HG02588 (cell line): Measurements from ENCODE around the gene CST9.

Experiments
- ATAC-seq: cut with Tn5 transposase; IDR thresholded peaks from one replicate; pipeline ENCODE4 v1.9.1; 2021; ENCODE audit warnings: mild to moderate bottlenecking, moderate library complexity; ENCODE audit not compliant: unreplicated experiment

CST9 gene, protein sequence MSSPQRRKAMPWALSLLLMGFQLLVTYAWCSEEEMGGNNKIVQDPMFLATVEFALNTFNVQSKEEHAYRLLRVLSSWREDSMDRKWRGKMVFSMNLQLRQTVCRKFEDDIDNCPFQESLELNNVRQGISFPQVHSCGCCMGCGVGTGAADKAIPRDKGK

GRCh38 chr20:23605867-23606651 lies at the start of gene CST9:
CST9 (minus strand) TSS chr20:23605917; CDS start chr20:23605864, 53 bp downstream.
- no peak for ATAC-seq

GRCh38 chr20:23654717-23655116 lies 49.0 kb upstream of the CST9 start:
- ATAC-seq = no peak

DNA sequence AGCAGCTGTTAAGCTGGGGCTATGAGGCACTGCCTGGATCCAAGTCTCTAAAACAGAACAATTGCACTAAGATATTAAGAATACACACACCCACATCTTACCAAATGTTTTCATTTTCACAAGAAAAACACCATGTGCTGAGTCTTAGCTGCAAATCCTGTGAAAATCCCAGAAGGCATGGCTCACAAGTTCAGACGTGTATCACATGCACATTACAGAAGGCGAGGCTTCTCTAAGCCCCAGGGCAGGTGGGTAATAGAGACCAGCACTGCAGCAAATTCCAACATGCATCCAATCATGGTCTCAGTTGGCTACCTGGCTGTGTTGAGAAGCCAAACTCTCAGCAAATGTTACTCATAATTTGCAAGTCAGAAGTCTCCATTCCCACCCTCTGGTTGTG lies 48.3 kb upstream of the CST9 start:
- no peak for ATAC-seq

GRCh38 chr20:23653400-23653938 lies 47.8 kb upstream of the CST9 start:
- no peak for ATAC-seq

DNA sequence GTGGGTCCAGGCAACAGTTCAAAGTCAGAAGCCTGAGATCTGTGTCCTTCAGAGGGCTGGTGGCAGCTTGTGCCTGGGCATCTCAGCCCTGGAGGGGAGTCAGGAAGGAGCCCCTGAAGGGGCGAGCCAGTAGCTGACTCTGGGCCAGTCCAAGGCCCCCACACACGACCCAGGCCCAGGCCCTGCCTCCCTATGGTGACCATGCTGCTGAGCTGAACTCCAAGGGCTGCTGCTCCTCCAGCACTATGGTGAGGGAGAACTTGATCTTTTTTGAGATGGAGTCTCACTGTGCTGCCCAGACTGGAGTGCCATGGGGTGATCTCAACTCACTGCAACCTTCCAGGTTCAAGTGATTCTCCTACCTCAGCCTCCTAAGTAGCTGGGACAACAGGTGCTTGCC lies 47.2 kb upstream of the CST9 start:
- no peak for ATAC-seq

GRCh38 chr20:23652371-23652770 lies 46.7 kb upstream of the CST9 start:
- ATAC-seq = no peak

- ATAC-seq = no peak
Measured at GRCh38 chr20:23651117-23651516, 45.4 kb upstream of the CST9 start.

DNA sequence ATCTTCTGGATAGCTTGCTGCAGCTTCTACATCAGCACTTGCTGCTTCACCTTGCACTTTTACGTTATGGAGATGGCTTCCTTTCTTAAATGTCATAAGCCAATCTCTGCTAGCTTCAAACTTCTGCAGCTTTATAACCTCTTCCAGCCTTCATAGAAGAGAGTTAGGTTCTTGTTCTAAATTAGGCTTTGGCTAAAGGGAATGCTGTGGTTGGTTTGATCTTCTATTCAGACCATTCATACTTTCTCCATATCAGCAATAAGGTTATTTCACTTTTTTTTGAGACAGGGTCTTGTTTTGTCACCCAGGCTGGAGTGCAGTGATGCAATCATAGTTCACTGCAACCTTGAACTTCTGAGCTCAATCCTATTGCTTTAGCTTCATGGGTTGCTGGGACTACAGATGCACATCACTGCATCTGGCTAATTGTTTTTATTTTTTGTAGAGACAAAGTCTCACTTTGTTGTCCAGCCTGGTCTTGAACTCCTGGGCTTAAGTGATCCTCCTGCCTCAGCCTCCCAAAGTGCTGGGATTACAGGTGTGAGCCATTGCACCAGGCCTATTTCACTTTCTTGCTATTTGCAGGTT lies 44.2 kb upstream of the CST9 start:
- ATAC-seq = no peak

GRCh38 chr20:23649242-23649641 lies 43.5 kb upstream of the CST9 start:
- ATAC-seq = no peak

DNA sequence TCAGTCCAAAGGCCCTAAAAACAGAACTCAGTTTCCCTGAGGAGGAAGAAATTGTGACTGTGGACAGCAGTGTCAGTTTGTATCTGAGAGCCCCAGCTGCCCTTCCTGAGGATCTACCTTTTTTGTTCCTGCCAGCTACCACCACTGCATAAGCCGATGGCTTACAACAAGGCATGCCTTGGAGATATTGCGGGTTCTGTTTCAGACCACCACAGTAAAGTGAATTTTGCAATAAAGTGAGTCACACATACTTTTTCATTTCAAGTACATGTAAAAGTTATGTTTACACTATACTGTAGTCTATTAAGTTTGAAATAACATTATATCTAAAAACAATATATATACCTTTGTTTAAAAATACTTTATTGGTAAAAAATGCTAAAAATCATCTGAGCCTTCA lies 41.6 kb upstream of the CST9 start:
- no peak for ATAC-seq

- ATAC-seq = no peak
Measured at GRCh38 chr20:23646106-23646873, 40.6 kb upstream of the CST9 start.

- ATAC-seq = peak; percentile 50
Measured at GRCh38 chr20:23645575-23645974, 39.9 kb upstream of the CST9 start.

DNA sequence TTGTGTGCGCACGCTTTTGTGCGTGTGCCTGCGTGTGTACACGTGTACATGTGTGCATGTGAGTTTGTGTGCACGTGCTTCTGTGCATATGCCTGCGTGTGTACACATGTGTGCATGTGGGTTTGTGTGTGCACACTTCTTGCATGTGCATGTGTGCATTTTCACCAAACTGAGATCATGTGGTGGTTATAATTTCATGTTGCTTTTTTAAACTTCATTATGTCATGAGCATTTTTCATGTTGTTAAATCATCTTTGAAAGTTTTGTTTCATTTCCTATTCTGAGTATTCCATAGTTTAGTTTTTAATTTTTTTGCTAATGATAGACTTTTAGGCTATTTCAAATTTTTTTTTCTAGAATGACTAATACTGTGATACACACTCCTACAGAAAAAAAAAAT lies 38.4 kb upstream of the CST9 start:
- no peak for ATAC-seq

GRCh38 chr20:23643659-23644058 lies 37.9 kb upstream of the CST9 start:
- no peak for ATAC-seq

- no peak for ATAC-seq
Measured at GRCh38 chr20:23641936-23642751, 36.4 kb upstream of the CST9 start.

DNA sequence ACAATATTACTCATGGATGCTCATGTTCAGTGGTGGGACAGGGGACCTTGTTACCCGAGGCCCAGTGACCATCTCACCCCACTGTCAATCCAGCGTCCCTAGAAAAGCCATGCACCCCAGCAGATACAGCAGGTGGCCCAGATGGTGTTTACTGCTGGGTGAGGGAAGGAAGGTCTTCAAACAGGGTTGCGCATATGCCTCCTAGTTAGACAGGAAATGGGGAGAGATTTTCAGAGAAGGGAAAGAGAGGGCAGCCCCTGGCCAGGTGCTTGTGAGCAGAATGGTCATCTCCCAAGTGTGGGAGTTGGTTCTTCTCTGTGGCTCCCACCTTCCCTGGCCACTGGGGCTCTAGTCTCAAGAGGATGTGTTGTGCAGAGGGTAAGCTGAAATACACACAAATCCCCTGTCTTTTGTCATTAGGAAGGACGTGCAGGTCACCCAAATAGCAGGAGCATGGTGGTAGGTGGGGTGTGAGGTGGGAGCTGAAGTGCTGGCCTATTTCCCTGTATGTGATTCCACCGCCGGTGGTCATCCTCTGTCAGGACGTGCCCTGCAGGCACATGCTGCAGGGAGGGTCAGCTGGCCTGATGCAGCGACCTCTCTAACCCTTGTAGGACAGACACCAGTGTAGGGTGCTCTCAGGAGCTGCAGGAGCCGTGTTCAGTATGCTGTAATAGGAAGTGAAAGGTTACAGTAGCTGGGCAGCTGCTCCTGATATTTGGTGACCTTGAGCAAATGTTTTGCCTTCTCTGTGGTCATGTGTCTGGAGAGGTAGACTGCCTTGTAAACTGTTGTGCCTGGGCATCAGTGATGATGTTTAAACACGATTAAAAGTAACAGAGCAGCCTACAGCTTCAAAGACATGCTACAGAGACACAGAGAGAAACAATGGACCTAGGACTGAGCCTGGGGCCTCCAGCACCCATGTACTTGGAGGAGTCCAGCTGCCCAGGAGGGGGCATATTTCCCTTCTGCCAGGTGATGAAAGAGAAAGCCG lies 35.3 kb upstream of the CST9 start:
- no peak for ATAC-seq

DNA sequence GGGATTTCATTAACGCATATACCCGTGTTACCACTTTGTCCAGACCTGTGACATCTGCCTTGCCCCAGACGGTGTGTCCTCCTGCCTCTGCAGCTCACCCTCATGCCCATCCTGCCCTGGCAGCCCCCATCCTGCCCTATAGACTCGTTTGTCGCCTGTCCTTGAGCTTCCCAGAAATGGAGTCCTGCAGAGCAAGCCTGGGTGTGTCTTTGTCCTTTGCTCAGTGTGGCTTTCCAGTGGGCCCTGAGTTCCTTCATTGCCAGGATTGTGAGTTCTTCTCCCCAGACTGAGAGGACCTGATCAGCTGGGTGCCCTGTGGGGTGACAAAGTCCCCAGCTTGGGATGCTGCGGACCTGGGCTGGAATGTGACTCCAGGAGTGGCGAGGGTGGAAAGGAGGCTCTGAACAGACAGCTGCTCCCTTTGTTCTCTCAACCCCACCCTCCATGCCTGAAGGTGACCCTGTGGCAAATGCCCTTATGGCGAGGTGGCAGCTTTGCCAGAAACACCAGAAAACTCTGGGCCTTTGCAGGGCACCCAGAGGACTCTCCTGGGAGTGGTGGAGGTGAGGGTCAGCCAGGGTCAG lies 34.4 kb upstream of the CST9 start:
- ATAC-seq = no peak

GRCh38 chr20:23639490-23639958 lies 33.8 kb upstream of the CST9 start:
- no peak for ATAC-seq

DNA sequence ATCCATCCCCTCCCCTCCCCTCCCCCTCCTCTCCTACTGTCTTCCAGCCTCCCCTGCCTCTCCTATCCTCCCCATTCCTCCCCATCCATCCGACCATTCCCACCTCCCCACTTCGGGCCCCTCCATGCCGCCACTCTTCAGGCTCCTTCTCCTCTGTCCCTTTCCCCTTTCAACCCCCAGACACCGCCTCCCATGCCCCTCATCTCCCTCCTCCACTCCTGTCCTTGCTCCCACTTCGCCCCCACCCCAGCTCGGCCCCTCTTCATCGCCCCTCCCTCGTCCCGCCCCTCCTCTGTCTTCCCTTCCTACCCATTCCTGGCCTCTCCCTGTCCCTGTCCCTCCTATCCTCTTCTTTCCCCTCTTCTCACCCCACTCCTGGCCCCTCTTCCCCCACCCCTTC lies 32.6 kb upstream of the CST9 start:
- ATAC-seq = no peak
